Kasumi-1 (cell line): ENCODE data around the gene CASQ2.
A peak's percentile ranks its signal among the peaks of the same experiment; 100 is the strongest.

ENCODE experiments used
- DNase-seq, 2 experiments: peaks; one replicate each; lab custom pipeline; 2025; lab: John Stamatoyannopoulos, UW

CASQ2 gene

GRCh38 chr1:115727706-115728249 is 40.7 kb downstream of the CASQ2 start:
- DNase-seq = peak; percentile 24 to 40

- DNase-seq = no peak
Observed at GRCh38 chr1:115726570-115726969, 41.9 kb downstream of the CASQ2 start.

GRCh38 chr1:115726161-115726560 is 42.4 kb downstream of the CASQ2 start:
- no peak for DNase-seq

GRCh38 chr1:115725600-115725999 is 42.9 kb downstream of the CASQ2 start:
- no peak for DNase-seq

- DNase-seq = no peak
Observed at GRCh38 chr1:115723756-115724155, 44.8 kb downstream of the CASQ2 start.

GRCh38 chr1:115722221-115722620 is 46.3 kb downstream of the CASQ2 start:
- DNase-seq = no peak

GRCh38 chr1:115719285-115719684 is 49.2 kb downstream of the CASQ2 start:
- no peak for DNase-seq

GRCh38 chr1:115718011-115718754 is 50.3 kb downstream of the CASQ2 start:
- no peak for DNase-seq

GRCh38 chr1:115717541-115717940 is 51.0 kb downstream of the CASQ2 start:
- DNase-seq = peak; percentile 4 to 7

GRCh38 chr1:115714572-115715141 is 53.9 kb downstream of the CASQ2 start:
- DNase-seq = no peak

GRCh38 chr1:115713906-115714305 is 54.6 kb downstream of the CASQ2 start:
- DNase-seq = no peak

- no peak for DNase-seq
Observed at GRCh38 chr1:115712911-115713609, 55.5 kb downstream of the CASQ2 start.

GRCh38 chr1:115710859-115711624 is 57.5 kb downstream of the CASQ2 start:
- DNase-seq = no peak

GRCh38 chr1:115706587-115707425 is 61.7 kb downstream of the CASQ2 start:
- DNase-seq = peak; percentile 22 to 53

- DNase-seq = no peak
Observed at GRCh38 chr1:115705963-115706362, 62.6 kb downstream of the CASQ2 start.

GRCh38 chr1:115705085-115705951 is 63.2 kb downstream of the CASQ2 start:
- no peak for DNase-seq

GRCh38 chr1:115702959-115703358 is 65.6 kb downstream of the CASQ2 start:
- no peak for DNase-seq

GRCh38 chr1:115701090-115701489 is 67.4 kb downstream of the CASQ2 start:
- no peak for DNase-seq

- DNase-seq = no peak
Observed at GRCh38 chr1:115697619-115698018, 70.9 kb downstream of the CASQ2 start.

GRCh38 chr1:115694805-115695204 is 73.7 kb downstream of the CASQ2 start:
- DNase-seq = no peak
